Right hindlimb (tissue), 1 donor: ENCODE data around the gene EPB41L4B.

Experiments used
- DNase-seq: peaks from one replicate; pipeline ENCODE4 v3.0.0-alpha.2; 2018

Gene EPB41L4B

DNA sequence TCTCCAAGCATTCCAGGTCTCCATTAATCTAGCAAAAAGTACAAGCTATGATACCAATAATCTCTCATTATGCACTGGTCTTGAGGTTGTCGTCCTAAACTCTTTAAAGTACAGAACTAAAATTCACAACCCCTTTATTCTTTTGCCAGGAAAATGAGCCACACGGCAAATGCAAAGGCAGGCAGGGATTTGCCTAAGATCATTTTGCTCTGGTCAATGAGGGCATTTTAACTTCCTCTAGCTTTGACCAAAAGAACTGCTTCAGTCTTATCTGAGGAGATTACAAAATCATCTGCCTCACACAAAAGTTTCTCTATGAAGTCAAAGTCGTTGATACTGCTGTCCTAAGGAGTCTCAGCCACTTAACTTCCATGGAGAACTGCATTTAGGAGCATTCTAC, 51.8 kb downstream of the EPB41L4B start:
- no peak for DNase-seq

DNA sequence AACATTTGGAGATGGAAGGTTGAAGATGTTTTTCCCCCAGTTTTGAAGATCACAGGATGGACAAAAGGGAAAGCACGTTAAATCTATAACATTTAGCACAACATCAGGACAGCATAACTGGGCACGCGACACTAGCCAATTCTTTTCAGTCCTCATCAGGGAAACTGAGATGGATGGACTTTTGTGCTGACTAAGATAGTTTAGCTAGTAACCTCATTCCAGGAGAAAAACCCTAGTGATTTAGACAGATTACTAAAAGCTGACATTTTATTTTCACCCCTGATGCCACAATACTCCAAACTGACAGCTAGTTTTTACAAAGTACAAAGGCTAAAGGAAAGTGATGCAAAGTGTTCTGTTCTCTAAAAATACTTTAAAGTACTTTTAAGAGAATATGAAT, 53.3 kb downstream of the EPB41L4B start:
- no peak for DNase-seq

DNA sequence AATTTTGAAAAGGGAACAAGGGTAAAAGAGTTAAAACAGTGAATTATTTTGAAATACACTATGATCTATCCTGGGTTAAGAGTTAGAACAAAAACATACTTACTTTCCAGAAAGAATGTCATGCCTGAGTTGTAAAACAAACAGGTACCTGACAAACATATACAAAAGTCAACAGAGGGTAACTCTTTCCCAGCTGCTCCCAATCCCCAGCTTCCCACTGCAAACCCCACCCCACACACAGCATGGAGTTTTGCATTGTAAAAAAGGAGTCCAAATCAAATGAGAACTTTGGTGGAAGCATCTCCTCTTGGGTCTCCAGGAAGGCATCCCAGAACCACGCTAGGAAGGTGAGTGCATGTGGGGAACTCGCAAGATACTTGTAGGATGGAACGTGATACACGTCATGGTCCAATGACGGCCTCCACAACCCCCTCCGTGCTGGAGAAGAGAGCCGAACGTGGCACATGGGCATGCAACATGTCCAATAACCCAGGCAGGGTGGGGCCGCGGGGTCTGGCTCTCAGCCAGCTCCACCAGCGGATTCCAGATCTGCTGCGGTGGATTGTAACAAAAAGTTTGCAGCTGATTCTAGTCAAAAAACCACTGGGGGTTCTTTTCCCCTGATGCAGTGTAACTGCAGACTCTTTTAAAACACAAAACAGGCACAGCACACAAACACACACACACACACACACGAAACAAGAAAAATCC, 55.8 kb downstream of the EPB41L4B start:
- peak; percentile 56 for DNase-seq

DNA sequence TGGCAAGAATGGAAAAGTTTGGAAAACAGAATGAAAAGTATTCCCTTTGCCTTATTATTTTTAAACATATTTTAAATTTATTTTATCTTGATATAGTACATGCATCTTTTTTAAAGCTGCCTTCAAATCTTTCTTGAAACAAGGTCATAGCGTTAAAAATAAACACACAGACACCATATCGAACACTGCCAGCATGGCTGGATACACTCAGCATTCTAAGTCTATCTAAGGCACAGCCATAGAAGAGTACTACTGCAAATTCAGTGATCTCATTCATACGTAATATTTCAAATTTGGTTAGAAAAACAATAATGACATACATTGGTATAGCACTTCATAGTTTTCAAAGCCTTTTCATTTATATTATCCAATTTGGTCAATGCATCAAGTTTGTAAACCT, 57.5 kb downstream of the EPB41L4B start:
- no peak for DNase-seq

DNA sequence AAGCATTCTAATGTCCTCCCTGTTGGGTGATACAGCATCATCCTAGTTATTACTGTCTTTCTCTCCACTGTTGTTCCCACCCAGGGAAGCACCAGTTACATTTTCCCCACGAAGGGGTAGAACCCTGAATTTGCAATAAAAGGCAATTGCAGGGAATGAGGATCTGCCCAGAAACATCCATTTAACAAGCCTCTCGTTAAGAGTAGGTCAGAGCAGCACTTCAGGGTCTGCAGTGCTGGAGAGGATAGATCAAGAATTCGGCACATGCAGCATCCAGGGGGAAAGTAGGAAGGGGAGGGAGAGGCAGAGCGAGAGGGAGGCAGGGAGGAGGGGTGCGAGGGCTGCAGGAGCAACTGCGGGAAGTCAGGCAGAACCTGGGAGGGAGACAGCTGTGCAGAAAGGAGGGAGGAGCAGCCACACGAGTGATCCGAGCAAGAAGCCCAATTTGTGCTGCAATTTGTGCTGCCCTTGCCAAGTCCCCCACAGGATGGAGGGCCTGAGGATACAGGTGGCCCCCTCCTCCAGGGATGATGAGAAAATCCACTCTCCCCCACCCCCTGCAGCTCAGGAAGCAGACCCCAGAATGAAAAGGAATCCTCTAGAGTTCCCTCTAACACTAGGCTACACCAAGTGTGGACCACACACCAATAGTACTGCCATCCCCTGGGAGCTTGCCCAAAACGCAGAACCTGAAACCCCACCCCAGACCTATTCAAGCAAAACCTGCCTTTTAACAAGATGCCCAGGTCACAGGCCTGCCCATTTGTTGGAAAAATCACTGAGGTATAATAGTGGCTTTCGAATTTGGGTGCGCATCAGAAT, 62.2 kb downstream of the EPB41L4B start:
- peak; percentile 74 for DNase-seq

DNA sequence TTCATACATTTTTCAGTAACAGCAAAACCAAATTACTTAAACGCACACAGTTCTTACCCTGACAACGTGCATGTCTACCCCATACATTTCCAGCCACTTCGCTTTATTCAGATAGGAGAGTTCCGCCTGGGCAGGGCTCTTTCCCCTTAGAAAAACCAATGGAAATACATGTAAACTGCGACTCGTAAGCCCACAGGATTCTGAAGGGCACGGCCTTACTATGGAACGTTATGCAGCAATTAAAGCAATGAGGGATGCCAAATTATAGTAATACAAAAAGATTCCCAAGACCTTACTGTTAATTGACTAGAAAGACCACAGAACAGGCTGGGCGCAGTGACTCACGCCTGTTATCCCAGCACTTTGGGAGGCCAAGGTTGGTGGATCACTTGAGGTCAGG, 64.5 kb downstream of the EPB41L4B start:
- no peak for DNase-seq

DNA sequence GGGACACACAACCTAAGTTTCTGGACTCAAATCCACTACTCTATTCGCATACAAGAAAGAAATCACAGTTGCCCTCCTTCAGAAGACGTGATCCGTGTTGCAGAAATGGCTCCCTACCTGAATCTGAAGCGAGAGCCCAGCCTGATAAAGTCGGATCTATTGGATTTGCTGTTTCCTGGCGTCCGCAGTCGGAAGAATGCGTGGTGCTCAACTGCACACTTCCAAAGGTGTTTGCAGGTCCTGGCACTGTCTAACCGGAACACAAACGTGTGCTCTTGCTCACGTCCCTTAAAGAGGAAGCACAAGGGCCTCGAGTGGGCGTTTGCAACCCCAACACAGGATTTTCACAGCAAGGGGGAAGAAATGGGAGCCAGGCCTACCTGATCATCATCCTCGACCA, 65.5 kb downstream of the EPB41L4B start:
- DNase-seq = no peak

DNA sequence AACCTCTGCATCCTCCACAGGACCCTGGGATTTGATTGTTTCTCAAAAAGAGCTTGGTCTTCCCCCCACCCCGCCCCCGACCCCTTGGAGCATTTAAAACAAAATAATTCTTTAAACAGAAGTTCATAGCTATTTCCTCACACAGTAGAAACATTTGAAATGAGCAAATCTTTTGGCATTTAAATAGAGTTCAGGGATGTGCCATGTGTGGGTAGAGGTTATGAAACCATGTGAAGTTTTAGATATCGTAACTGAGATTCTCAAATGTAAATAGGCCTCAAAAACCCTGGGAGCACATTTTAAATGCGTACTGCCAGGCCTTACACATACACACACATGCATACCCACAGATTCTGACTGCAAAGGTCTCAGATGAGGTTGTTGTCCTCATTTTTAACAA, 66.5 kb downstream of the EPB41L4B start:
- DNase-seq = no peak

DNA sequence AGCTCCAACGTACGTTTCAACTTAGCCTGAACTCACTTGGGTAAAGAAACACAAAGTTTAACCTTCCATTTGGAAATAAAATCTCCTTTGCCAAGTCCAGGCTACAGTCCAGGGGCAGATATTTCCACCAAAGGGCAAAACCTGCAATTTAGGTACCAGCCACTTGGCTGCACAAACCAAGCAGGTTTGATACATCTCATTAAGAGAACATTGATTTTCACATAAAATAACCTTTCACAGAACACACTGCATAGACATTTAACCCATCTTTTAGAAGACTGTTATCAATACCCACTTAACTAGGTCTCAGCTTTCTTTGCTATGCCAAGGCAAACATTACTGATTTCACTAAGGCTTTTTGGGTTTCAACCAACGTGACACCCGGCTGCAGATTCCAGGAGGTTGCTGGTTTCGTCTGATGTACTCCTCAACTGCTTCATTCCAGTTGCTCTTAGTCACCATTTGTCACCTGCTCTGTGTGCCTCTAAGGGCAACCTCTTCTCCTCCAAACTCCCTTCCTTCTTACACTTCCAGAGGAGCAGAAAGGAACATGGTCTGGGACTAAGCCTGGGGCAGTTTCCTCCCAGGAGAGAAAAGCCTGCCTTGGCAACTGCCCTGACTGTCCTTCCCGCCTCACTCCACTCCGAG, 67.1 kb downstream of the EPB41L4B start:
- no peak for DNase-seq

DNA sequence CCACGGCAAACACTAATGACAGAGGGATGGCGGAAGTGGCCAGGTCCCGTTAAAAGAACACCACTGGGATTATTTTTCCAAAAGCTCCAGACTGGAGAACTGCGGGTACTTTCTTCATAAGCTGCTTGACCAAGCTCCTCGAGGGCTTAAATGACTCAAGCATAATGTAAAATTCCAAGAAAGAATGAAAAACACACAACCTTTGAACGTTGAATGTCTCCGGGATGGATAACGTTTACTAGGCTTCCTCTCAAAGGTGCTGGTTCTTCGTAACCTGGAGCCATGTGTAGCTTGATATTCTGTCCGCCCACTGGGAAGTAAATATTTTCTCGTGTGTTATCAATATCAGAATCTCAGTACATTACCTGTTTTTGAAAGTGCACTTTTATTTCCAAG, 67.6 kb downstream of the EPB41L4B start:
- no peak for DNase-seq

DNA sequence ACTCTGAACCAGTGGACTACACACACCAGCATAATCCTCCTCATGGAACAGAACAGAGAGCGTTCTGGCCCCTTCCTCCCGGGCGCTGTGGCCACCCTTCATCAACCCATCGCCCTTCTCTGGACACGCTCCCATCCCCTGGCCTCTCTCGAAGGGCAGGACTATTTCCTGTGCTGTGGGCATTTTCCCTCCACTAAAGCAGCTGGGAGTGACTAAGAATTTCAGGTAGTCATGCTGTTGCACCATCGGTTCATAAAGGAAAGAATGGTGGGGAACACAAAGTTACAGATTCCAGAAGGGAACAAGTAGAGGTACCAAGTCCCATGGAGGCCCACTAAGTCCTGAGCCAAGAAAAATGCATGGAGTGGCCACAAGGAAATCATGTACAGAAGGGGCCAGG, 68.6 kb downstream of the EPB41L4B start:
- no peak for DNase-seq

DNA sequence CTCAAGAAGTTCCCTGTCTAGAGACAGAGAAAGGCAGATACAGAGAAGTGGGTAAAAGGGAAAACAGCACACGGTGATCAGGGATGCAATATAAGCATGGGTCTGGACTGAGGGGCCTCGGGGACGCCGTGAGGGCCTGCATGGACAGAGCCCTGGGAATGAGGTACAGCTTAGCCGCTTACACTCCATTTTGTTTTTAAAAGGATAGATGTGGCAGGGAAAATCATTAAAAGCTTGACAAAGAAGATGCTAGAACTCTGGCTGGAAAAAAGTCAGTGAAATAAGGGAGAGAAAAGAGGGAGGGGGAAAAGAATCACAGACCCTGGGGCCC, 69.1 kb downstream of the EPB41L4B start:
- no peak for DNase-seq

DNA sequence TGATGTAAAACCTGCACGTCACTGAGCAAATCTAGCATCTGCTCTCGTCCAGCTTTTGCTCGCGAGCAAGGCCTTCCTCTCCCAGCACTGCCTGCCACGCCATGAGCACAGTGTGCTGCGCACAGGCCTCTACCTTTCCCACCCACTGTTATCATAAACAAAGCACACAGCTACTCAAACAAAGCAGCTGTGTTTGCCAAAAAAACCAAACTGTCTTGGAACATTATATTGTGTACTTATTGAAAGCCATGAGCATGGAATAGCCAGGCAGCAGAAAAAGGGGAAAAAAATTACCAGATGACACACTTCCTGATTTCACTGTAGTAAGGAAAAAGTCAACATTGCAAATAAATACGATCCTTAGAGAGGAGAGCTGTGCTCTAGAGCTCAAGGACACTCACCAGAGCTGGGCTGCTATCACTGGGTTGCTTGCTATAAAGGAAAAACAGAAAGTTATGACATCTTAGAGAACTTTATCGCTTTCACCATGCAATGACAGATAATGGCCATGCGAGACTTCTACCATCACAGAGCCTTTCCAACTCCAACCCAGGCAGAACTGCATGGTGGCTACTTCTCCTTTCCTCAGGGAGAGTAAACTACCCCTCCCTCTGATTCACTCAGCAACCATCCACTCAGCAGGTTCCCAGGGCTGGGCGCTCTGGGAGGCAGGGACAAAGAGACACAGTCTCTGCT, 69.6 kb downstream of the EPB41L4B start:
- no peak for DNase-seq

DNA sequence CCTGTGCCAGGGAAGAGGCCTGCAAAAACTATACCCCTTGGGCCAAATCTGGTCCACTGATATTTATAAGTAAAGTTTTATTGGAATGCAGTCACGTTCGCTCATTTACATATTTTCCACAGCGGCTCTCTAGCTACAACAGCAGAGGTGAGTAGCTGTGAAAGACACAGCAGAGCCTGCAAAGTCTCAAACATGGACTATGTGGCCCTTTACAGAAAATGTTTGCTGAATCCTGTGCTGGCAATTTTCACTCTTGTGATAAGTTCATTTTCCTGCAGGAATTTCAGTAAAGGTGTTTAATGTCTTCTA, 70.1 kb downstream of the EPB41L4B start:
- DNase-seq = no peak

DNA sequence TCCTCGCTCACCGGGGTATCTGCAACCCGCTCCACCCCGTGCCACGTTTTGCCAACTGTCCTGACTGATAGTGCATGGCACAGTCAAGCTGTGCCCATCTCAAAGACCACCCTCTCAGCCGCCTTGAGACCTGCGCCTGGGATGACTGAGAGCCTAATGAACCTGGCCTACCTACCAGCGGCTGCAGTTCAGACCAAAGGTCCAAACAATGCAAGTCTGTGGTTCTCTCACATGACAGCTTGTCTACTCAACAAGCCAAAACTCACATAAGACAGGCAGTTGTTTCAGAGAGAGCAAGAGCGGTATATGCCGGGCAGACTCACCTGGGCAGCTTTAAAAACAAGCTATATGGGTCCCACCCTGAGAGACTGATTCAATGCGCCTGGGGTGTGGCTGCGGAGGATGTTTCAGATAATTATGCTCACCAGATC, 70.5 kb downstream of the EPB41L4B start:
- no peak for DNase-seq

DNA sequence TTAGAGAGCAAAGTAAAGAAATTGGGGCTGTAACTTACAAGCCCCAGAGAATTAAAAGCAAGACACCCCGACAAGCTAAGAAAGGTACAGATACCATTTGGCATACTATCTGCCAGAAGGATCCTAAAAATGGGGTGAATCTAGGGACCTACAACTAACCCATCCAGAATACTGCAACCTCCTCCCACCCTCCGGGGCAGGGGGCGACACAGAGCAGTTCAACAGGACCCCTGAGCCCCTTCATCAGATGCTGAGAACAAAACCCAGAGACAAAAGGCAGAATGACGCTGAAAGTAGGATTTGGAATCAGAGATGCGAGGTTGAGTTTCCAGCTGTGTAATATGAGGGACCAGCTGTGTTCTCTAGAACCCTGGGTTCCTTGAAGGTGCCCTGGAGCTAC, 71.2 kb downstream of the EPB41L4B start:
- DNase-seq = no peak

DNA sequence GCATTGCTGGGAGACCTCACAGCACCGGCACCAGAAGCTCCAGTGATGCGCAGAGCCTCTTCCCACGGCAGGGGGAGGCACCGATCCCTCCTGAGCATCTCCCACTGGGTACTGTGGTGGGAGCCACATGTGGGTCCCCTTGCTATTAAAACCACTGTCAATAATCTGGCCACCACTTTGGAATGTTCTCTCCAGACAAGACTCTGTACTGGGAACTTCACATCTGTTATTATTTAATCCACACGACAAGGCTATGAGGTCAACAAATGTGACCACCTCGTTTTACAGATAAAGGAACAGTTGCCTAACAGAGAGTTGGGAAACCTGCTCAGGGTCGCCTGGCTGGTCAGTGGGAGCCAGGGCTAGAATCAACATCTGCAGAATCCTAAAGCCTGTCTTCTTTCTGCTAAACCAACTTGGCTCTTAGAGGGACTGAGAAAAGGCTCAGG, 72.7 kb downstream of the EPB41L4B start:
- DNase-seq = no peak

DNA sequence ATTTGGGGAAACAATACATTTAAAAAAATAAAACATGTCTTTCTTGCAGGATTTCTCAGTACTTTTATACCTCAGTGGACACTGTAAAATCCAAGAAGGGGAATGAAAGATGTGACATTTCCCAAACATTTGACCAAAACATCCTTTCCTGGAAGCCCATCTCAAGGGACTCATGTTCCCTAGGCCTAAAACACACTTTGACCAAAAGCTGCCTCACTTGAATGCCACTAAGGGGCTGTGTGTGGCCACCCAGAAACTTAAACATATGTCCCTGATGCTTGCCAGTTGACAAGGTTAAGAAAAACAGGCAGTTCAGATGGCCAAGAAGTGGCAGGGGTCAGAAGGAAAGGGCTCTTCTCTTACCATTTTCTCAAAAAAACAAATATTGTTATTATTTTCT, 73.6 kb downstream of the EPB41L4B start:
- DNase-seq = no peak

DNA sequence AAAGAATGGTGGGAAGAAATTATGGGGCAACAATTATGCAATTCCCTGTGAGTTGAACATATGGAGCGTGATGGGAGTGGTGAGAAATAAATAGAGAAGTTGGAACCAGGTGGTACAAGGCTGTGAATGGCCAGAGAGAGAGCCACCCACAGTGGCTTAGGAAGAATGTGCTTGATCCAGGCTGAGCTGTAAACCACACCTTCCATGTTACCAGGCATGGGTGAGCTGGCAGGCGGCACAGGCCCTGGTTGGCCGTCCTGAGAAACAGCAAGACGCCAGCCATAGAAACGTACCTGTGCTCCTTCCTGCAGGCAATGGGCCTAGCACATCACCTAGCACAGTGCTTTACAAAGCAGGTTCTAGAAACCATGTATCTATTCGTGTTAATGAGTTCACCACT, 74.3 kb downstream of the EPB41L4B start:
- DNase-seq = no peak

DNA sequence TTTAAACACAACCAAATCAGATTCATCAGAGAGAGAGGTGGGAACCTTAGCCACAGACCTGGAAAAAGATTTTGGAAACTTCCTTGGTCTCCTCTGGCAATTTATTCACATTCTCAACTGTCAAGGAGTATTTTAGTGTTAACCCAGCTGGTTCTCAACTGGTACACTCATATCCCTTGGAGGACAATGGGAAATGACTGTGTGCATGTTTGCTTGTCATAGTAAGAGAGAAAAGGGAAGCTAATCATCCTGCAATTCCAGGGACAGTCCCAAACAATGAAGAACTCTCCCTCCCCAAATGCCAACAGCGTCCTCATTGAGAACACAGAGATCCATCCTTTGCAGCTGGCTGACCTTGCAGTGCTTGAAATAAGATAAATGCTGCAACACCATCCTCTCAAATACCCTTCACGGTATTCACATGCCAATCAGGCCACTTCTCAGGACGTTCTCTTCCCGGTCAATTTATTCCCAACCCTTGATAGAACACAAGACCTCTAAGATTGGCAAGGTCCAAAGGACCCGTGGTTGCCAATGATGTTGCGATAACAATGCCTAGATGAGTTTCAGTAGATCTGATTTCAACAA, 75.5 kb downstream of the EPB41L4B start:
- DNase-seq = no peak

DNA sequence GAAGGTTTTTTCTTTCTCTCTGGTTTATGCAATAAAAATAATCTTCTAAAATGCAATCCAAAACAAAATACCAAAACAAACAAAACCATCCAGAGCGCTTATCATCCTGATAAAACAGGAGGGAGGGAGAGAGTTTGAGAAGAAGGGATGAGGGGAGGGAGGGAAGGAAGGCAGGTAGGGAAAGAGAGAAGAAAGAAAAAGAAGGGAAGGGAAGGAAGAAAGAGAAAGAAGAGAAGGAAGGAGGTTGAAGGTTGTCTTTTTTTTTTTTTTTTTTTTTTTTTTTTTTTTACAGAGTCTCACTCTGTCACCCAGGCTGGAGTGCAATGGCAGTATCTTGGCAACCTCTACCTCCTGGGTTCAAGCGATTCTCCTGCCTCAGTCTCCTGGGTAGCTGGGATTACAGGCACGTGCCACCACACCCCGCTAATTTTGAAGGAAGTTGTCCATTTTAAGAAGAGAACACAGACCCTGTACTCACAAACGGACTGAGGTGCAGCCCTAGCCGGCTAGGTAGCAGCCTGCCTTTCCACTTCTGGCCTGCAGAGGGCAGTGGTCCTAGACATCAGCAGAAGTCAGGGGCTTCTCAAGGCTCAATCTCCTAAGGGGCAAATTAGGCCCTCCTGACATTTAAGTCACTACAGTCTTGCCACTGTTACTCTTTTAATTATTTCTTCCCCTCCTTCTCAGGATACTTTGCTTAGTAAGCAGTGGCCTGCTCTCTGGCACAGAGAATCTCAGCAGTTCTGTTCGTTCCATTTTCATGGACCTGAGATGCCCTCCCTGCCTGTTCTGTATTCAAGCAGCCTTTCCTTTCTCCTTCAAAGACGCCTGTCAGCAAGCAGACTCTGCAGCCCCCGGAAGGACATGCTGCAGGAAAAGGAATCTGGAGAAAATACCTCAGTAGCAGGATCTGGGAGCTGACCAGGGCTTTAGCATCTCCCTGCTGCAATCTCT, 76.4 kb downstream of the EPB41L4B start:
- DNase-seq = peak; percentile 76

DNA sequence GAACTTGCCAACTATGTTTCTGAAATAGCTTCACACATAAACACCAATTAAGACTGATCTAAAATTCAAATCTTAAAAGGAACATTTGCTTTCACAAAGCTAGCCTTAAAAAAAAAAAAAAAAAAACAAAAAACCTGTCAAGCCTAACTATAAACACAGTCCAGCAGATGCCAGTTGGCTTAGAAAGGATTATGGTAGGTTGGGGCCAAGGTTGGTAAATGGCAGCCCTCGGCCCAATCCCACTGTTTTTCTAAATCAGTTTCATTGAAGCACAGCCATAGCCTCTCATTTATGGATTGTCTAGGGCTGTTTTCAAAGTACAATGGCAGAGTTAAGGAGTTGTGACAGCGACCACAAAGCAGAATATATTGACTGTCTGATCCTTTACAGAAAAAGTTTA, 78.1 kb downstream of the EPB41L4B start:
- no peak for DNase-seq
